GM10266 (cell line): ENCODE measurements around the gene RMND5A.

ENCODE experiments used
- DNase-seq: peaks from one replicate; pipeline ENCODE4 v3.0.0; 2012; ENCODE audit errors: extremely low spot score
- TF ChIP-seq, protein P1 (sequence below): IDR thresholded peaks from 2 replicates; pipeline ENCODE4 v1.5.1; 2012; ENCODE audit warnings: mild to moderate bottlenecking, low read depth; ENCODE audit not compliant: control insufficient read depth, insufficient read depth; ENCODE audit errors: missing control alignments

The RMND5A gene, protein sequence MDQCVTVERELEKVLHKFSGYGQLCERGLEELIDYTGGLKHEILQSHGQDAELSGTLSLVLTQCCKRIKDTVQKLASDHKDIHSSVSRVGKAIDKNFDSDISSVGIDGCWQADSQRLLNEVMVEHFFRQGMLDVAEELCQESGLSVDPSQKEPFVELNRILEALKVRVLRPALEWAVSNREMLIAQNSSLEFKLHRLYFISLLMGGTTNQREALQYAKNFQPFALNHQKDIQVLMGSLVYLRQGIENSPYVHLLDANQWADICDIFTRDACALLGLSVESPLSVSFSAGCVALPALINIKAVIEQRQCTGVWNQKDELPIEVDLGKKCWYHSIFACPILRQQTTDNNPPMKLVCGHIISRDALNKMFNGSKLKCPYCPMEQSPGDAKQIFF

GRCh38 chr2:86719637-86720539 lies at the start of gene RMND5A:
RMND5A (plus strand) TSS chr2:86720291; CDS start chr2:86720668, 377 bp downstream.
- peak; percentile 49 for DNase-seq

DNA sequence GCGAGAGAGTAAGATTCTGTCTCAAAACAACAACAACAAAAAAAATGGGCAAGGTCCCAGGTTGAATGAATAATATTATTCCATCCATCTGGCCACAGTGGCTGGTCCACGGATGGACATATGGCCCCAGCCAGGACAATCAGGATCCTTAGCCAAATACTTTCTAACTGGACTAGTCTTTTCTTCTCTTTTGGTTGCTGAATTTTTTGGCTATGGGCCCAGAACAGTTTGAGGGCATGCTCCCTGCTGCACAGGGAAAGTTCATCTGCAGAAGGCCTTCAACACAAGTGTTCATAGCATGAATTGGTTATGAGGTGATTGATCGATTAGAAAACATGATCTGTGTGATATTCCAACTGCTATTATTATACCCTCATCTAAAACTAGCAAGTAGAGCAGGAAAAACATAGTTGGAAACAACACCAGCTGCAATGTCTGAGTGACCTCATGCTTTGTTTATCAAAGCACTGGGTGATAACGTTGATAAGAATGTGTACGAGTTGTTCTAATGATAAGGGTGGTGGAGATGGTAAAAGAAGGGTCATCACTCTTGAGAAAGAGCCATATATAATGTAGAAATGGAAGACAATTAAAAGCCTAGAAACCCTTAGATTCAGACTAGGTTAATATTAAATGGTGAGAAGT lies 48.6 kb upstream of the RMND5A start:
- TF ChIP-seq, protein P1, sequence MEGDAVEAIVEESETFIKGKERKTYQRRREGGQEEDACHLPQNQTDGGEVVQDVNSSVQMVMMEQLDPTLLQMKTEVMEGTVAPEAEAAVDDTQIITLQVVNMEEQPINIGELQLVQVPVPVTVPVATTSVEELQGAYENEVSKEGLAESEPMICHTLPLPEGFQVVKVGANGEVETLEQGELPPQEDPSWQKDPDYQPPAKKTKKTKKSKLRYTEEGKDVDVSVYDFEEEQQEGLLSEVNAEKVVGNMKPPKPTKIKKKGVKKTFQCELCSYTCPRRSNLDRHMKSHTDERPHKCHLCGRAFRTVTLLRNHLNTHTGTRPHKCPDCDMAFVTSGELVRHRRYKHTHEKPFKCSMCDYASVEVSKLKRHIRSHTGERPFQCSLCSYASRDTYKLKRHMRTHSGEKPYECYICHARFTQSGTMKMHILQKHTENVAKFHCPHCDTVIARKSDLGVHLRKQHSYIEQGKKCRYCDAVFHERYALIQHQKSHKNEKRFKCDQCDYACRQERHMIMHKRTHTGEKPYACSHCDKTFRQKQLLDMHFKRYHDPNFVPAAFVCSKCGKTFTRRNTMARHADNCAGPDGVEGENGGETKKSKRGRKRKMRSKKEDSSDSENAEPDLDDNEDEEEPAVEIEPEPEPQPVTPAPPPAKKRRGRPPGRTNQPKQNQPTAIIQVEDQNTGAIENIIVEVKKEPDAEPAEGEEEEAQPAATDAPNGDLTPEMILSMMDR: no peak
- DNase-seq: no peak

DNA sequence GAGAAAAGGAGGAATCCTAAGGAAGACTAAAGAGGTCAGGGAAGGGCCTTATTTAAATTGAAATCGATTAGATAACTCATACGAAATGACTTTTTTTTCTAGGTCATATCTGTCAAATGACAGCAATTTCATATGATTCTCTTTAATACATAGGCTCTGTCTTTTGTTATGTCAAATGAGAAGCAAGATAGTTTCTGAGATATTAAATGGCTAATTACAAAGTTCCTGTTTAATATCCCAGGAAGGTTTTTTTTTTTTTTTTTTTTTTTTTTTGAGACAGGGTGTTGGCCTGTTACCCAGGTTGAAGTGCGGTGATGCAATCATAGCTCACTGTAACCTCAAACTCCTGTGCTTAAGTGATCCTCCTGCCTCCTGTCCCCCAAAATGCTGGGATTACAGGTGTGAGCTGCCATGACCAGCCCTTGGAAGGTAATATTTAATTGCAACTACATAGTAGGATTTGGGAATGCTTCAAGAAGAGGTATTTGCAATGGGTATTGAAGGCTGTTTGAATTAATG lies 48.0 kb upstream of the RMND5A start:
- TF ChIP-seq, protein P1: no peak
- DNase-seq: no peak

DNA sequence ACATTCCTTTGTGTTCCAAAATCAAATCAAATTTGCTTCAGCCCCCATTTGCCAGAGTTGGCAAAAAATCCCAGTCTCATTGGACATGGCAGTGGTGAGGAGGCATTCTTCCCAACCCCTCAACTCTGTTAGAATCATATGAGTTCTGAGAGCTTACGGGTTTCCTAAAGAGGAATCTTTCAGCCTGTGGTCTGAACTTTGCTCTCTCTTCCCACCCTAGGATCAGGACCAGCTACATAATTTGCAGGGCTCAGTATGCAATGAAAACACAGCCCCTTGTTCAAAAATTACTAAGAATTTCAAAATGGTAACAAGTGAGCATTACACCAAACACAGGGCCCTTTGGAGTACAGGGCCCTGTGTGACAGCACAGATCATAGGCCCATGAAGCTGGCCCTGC lies 47.1 kb upstream of the RMND5A start:
- TF ChIP-seq, protein P1: no peak

DNA sequence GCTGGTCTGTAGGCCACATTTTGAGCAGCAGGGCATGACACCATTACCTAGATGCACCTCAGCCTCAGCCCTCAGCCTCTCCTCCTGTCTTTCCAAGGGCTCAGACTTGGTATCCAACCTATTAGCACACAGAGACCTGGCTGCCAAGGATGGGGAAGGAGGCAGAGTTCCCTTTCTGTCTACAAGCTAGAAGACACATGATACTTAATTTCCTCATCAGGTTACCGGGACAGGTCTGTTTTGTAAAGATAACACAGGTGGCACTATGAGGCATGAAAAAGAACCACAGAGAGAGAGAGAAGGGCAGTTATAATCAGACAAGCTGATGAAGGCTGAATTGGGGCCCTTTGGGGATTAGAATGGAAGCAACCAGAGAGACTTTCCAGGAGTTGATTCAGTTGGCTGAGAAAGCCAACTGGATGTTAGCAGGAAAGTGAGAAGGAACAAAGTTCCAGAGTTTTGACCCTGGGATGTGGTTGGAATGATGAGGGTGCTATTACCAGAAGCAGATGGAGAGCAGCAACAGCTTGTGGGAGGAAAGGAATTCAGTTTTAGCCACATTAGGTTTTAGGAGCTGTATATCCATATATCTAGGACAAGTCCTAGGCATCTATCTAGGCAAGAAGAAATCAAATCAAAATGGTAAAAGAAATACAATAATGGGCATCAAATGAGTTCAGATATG lies 46.0 kb upstream of the RMND5A start:
- TF ChIP-seq, protein P1: no peak
- no peak for DNase-seq

More for the DNA sequence above, 47.1 kb upstream of the RMND5A start:
- no peak for DNase-seq

DNA sequence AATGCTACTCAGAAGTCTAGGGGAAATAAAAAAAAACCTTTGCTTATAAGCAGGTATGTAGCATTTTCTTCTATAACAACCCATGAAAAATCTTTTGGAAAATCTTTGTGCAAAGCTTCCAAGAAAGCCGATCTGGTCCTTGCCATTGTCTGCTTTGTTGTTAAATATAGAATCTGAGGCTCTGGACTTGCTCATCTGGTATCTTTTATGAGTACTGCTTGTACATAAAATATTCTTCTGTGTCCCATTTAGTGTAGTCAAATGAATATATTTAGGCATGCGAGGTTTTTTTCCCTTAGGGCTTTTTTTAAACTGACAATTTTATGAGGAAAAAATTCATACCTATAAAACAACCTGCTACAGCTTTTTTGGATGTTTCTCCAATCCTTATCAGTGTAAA lies 45.0 kb upstream of the RMND5A start:
- TF ChIP-seq, protein P1: no peak
- no peak for DNase-seq
